Measurements from ENCODE around the gene ANGPT4. TPM values are rescaled to one million over a fixed set of nuclear protein-coding genes. Genes with fewer than 3 reads are reported as not detected.

The ANGPT4 gene
- polyA plus RNA-seq, 1 of the 3 experiments (the other 2 are of a cell fraction) = not detected

GRCh38 chr20:940926-941325, 24.8 kb upstream of the ANGPT4 start:
- H4K20me1 ChIP-seq (ENCODE audit: insufficient read depth) = no peaks in the 10 kb centered on the region
- no peak overlapping the region for H2AFZ ChIP-seq (ENCODE audit: low read depth)
- TF ChIP-seq EZH2phosphoT487 (IDR thresholded peaks at IDR 0.05; ENCODE audit: borderline replicate concordance, low read depth) (no peak), TCF12 (IDR thresholded peaks at IDR 0.05) (no peak), NRF1 (IDR thresholded peaks at IDR 0.05; ENCODE audit: low read depth, low read length) (no peak), USF2 (IDR thresholded peaks at IDR 0.05; ENCODE audit: borderline replicate concordance, low read depth, low read length) (no peak), REST (IDR thresholded peaks at IDR 0.05; ENCODE audit: low read depth, low read length) (no peak), NFIC (IDR thresholded peaks at IDR 0.05; ENCODE audit: borderline replicate concordance) (no peak), RCOR1 (IDR thresholded peaks at IDR 0.05; ENCODE audit: low read length) (no peak), MEF2A (IDR thresholded peaks at IDR 0.05; ENCODE audit: borderline replicate concordance, low read depth) (no peak), RAD21 (IDR thresholded peaks at IDR 0.05; ENCODE audit: low read length) (no peak), PBX3 (IDR thresholded peaks at IDR 0.05) (no peak), MXI1 (IDR thresholded peaks at IDR 0.05; ENCODE audit: low read depth, low read length) (no peak), SIN3A (IDR thresholded peaks at IDR 0.05; ENCODE audit: borderline replicate concordance, low read depth, low read length) (no peak), GABPA (IDR thresholded peaks at IDR 0.05; ENCODE audit: low read depth) (no peak), TEAD4 (IDR thresholded peaks at IDR 0.05; ENCODE audit: borderline replicate concordance, insufficient read depth) (no peak), YY1 (IDR thresholded peaks at IDR 0.05; ENCODE audit: low read depth) (no peak)
- ChIA-PET POLR2A (no interaction called here), CTCF (interaction anchor here (1.2 kb wide), 2 partner anchors 16 to 23 kb away, joined by 3 to 4 read pairs; no protein-coding TSS in a partner anchor)
- DNase-seq = no peak
- no peak overlapping the region for H3K4me2 ChIP-seq
- no peaks in the 10 kb centered on the region for H3K9me2 ChIP-seq
- no peak overlapping the region for H3K4me3 ChIP-seq (ENCODE audit: low read depth in 2 of 2, low read length in 1 of 2)
- no peaks in the 10 kb centered on the region for H3K79me2 ChIP-seq (ENCODE audit: insufficient read depth)
- H3F3A ChIP-seq (replicated peaks; ENCODE audit: insufficient read depth) = no peaks in the 10 kb centered on the region
- H3K9ac ChIP-seq = no peak overlapping the region
- 16% methylated on average over 5 of the region's 5 CpGs for WGBS (ENCODE audit: low lambda C conversion rate)
- H3K4me1 ChIP-seq (ENCODE audit: control insufficient read depth in 1 of 2, insufficient read depth in 2 of 2, low read depth in 1 of 2, low read length in 1 of 2) = no peaks in the 10 kb centered on the region
- H3K27ac ChIP-seq (ENCODE audit: low read depth in 2 of 2, low read length in 1 of 2) = no peak overlapping the region
- H3K27me3 ChIP-seq (ENCODE audit: insufficient read depth) = no peaks in the 10 kb centered on the region; the same call in 1 of the 2 replicates
- H3K9me3 ChIP-seq = no peaks in the 10 kb centered on the region
- no peaks in the 10 kb centered on the region for H3K36me3 ChIP-seq (replicated peaks in 1 of 2; ENCODE audit: control insufficient read depth in 1 of 2, insufficient read depth in 2 of 2, low read length in 1 of 2)
